Measurements from ENCODE around the gene IL32. TPM values are rescaled to one million over a fixed set of nuclear protein-coding genes. Genes with fewer than 3 reads are reported as not detected.

IL32 gene
- polyA plus RNA-seq, 2 of the 4 experiments (the other 2 are of a cell fraction): 8.9 to 20.2 TPM

- POLR2A ChIA-PET: interaction anchor here (0.5 to 2.1 kb wide), 4 partner anchors 10 to 23 kb away, joined by 3 to 10 read pairs (median 6); partner anchors contain the start of gene ZNF213
- WGBS (ENCODE audit: missing lambda C conversion rate): 9% methylated on average over 11 of the region's 23 CpGs
- TF ChIP-seq ZSCAN20 (CRISPR knock-in tag; IDR thresholded peaks at IDR 0.05) (no peak), CTCF (IDR thresholded peaks at IDR 0.05) (no peak), EHMT2 (IDR thresholded peaks at IDR 0.05; ENCODE audit: low read depth) (no peak), CHD2 (IDR thresholded peaks at IDR 0.05; ENCODE audit: low read length, partially characterized antibody) (no peak), HEYL (CRISPR knock-in tag; IDR thresholded peaks at IDR 0.05) (no peak), FOSL2 (IDR thresholded peaks at IDR 0.05) (no peak), FOSL2 (CRISPR knock-in tag; IDR thresholded peaks at IDR 0.05) (no peak), JUNB (IDR thresholded peaks at IDR 0.05) (no peak), BHLHE40 (IDR thresholded peaks at IDR 0.05; ENCODE audit: low read depth, low read length) (0 out of 2 replicates have a peak, but pooled peaks have one; percentile 21), KDM1A (IDR thresholded peaks at IDR 0.05; ENCODE audit: low read depth) (no peak), ZNF302 (CRISPR knock-in tag; IDR thresholded peaks at IDR 0.05) (no peak), RFX5 (IDR thresholded peaks at IDR 0.05) (no peak), MAZ (IDR thresholded peaks at IDR 0.05; ENCODE audit: borderline replicate concordance, low read depth, low read length) (peak; percentile 91; the same call in 1 of the 2 replicates), GATA3 (IDR thresholded peaks at IDR 0.05; ENCODE audit: borderline replicate concordance) (no peak), RCOR1 (IDR thresholded peaks at IDR 0.05; ENCODE audit: low read depth, low read length) (no peak), HDAC2 (IDR thresholded peaks at IDR 0.05) (no peak), ZC3H11A (IDR thresholded peaks at IDR 0.05) (0 out of 2 replicates have a peak, but pooled peaks have one; percentile 7), KDM5A (IDR thresholded peaks at IDR 0.05) (peak; percentile 55; the same call in 1 of the 2 replicates), RARB (CRISPR knock-in tag; IDR thresholded peaks at IDR 0.05) (no peak), CBX8 (IDR thresholded peaks at IDR 0.05) (no peak), PBX3 (IDR thresholded peaks at IDR 0.05) (no peak), SMC3 (IDR thresholded peaks at IDR 0.05) (peak; percentile 8; the same call in 1 of the 3 replicates), CBX2 (IDR thresholded peaks at IDR 0.05; ENCODE audit: borderline replicate concordance, low read depth) (no peak), TP53 (CRISPR knock-in tag; IDR thresholded peaks at IDR 0.05) (no peak), ZFP36 (IDR thresholded peaks at IDR 0.05; ENCODE audit: borderline replicate concordance, partially characterized antibody) (no peak), EP300 (IDR thresholded peaks at IDR 0.05) (no peak), SREBF2 (IDR thresholded peaks at IDR 0.05) (no peak), JUN (IDR thresholded peaks at IDR 0.05) (peak in 1 of 2 experiments; percentile 72; a peak in 3 of 5 replicates), EHF (CRISPR knock-in tag; IDR thresholded peaks at IDR 0.05) (no peak), ESRRA (IDR thresholded peaks at IDR 0.05; ENCODE audit: borderline replicate concordance, low read length) (no peak), HOXB13 (CRISPR knock-in tag; IDR thresholded peaks at IDR 0.05; ENCODE audit: low read depth) (no peak)
- TF ChIP-seq, protein P1, sequence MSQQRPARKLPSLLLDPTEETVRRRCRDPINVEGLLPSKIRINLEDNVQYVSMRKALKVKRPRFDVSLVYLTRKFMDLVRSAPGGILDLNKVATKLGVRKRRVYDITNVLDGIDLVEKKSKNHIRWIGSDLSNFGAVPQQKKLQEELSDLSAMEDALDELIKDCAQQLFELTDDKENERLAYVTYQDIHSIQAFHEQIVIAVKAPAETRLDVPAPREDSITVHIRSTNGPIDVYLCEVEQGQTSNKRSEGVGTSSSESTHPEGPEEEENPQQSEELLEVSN (IDR thresholded peaks at IDR 0.05; ENCODE audit: borderline replicate concordance, low read depth): no peak
- TF ChIP-seq, protein P2, sequence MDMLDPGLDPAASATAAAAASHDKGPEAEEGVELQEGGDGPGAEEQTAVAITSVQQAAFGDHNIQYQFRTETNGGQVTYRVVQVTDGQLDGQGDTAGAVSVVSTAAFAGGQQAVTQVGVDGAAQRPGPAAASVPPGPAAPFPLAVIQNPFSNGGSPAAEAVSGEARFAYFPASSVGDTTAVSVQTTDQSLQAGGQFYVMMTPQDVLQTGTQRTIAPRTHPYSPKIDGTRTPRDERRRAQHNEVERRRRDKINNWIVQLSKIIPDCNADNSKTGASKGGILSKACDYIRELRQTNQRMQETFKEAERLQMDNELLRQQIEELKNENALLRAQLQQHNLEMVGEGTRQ (IDR thresholded peaks at IDR 0.05): no peak
- TF ChIP-seq, protein P3, sequence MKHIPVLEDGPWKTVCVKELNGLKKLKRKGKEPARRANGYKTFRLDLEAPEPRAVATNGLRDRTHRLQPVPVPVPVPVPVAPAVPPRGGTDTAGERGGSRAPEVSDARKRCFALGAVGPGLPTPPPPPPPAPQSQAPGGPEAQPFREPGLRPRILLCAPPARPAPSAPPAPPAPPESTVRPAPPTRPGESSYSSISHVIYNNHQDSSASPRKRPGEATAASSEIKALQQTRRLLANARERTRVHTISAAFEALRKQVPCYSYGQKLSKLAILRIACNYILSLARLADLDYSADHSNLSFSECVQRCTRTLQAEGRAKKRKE (CRISPR knock-in tag; IDR thresholded peaks at IDR 0.05; ENCODE audit: low read depth): no peak
- TF ChIP-seq, protein P4, sequence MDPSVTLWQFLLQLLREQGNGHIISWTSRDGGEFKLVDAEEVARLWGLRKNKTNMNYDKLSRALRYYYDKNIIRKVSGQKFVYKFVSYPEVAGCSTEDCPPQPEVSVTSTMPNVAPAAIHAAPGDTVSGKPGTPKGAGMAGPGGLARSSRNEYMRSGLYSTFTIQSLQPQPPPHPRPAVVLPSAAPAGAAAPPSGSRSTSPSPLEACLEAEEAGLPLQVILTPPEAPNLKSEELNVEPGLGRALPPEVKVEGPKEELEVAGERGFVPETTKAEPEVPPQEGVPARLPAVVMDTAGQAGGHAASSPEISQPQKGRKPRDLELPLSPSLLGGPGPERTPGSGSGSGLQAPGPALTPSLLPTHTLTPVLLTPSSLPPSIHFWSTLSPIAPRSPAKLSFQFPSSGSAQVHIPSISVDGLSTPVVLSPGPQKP (IDR thresholded peaks at IDR 0.05; ENCODE audit: low read depth, low read length): no peak
- TF ChIP-seq, protein P5, sequence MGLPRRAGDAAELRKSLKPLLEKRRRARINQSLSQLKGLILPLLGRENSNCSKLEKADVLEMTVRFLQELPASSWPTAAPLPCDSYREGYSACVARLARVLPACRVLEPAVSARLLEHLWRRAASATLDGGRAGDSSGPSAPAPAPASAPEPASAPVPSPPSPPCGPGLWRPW (IDR thresholded peaks at IDR 0.05): no peak
These were observed 46.8 kb downstream of the IL32 start, which contains the start of gene ZNF205 for GRCh38 chr16:3112058-3112880. ZNF205 (plus strand) TSS chr16:3112586; CDS start chr16:3113431, 845 bp downstream.

More at GRCh38 chr16:3112058-3112880, 46.8 kb downstream of the IL32 start, which contains the start of gene ZNF205:
- FAIRE-seq (no peak), DNase-seq (ENCODE audit: low read depth in 1 of 2, low spot score in 1 of 2) (peak; percentile 85 to 94), ATAC-seq (peak; percentile 95 to 98)
- H3K27ac ChIP-seq: peak within 1 kb of the TSS; percentile 90 to 96
- no peaks in the 10 kb centered on the region for H3K9me3 ChIP-seq
- CTCF ChIA-PET: interaction anchor here (0.9 to 6.5 kb wide), 7 partner anchors 10 to 80 kb away, joined by 3 to 46 read pairs (median 10); no protein-coding TSS in a partner anchor
- peaks cover 18% of the 10 kb centered on the region for H3K4me1 ChIP-seq
- H3K4me3 ChIP-seq: peak within 1 kb of the TSS; percentile 84
- H3K4me2 ChIP-seq: peak within 1 kb of the TSS; percentile 87

Data from A549 (cell line).